SJCRH30 (cell line): ENCODE results near the gene RPS26. TPM values are rescaled to one million over a fixed set of nuclear protein-coding genes. Genes with fewer than 3 reads are reported as not detected.
"Not testable (repeated sequence)": the region's sequence is repeated elsewhere in the genome, so short reads cannot be mapped to it uniquely, and the experiment has no call there.

Source experiments
- DNase-seq, 2 experiments: peaks; one replicate each; pipeline ENCODE4 v3.0.0-alpha.2; 2015 to 2020
- H3K27ac ChIP-seq: fragments of 250-450 bp; sonication (Bioruptor Pico); 2 replicates; pipeline ENCODE4 v1.5.1; 2020; ENCODE audit warnings: mild to moderate bottlenecking, moderate library complexity
- H3K27me3 ChIP-seq: fragments of 250-450 bp; sonication (Bioruptor Pico); 2 replicates; pipeline ENCODE4 v1.5.1; 2020; ENCODE audit warnings: mild to moderate bottlenecking, moderate library complexity
- H3K36me3 ChIP-seq: fragments of 250-450 bp; sonication (Bioruptor Pico); 2 replicates; pipeline ENCODE4 v1.5.1; 2020; ENCODE audit warnings: mild to moderate bottlenecking, moderate library complexity
- H3K4me1 ChIP-seq: fragments of 250-450 bp; sonication (Bioruptor Pico); 2 replicates; pipeline ENCODE4 v1.5.1; 2020; ENCODE audit warnings: mild to moderate bottlenecking, moderate library complexity
- H3K4me3 ChIP-seq: fragments of 250-450 bp; sonication (Bioruptor Pico); 2 replicates; pipeline ENCODE4 v1.5.1; 2020; ENCODE audit warnings: mild to moderate bottlenecking, moderate library complexity
- H3K9me3 ChIP-seq: fragments of 250-450 bp; sonication (Bioruptor Pico); replicated peaks from 2 replicates; pipeline ENCODE4 v1.5.1; 2020; ENCODE audit warnings: mild to moderate bottlenecking, moderate library complexity
- total RNA-seq: library from RNA; depleted of rRNA; stranded (reverse); fragments of >200 nt; shearing (Covaris generic); gene quantifications from 2 replicates; pipeline ENCODE4 v1.2.3, GENCODE V29; 2014; rRNA removed

Gene RPS26
- total RNA-seq: 229 and 271 TPM in 2 replicates

- H3K4me1 ChIP-seq: peaks cover 6% of the 10 kb centered on the region; the same call in 1 of the 2 replicates
- H3K4me3 ChIP-seq: peak within 1 kb of the TSS; percentile 89
- peak within 1 kb of the TSS; percentile 94 for H3K27ac ChIP-seq
- H3K27me3 ChIP-seq: no peaks in the 10 kb centered on the region
- DNase-seq: peak; percentile 98 to 99
- H3K9me3 ChIP-seq: no peaks in the 10 kb centered on the region
- H3K36me3 ChIP-seq: peaks cover 27% of the 10 kb centered on the region
Measured at GRCh38 chr12:56041552-56042429, at the start of gene RPS26. Gene RPS26, plus strand, starts transcription at chr12:56041918. Its CDS starts 249 bp downstream, at chr12:56042167.

DNA sequence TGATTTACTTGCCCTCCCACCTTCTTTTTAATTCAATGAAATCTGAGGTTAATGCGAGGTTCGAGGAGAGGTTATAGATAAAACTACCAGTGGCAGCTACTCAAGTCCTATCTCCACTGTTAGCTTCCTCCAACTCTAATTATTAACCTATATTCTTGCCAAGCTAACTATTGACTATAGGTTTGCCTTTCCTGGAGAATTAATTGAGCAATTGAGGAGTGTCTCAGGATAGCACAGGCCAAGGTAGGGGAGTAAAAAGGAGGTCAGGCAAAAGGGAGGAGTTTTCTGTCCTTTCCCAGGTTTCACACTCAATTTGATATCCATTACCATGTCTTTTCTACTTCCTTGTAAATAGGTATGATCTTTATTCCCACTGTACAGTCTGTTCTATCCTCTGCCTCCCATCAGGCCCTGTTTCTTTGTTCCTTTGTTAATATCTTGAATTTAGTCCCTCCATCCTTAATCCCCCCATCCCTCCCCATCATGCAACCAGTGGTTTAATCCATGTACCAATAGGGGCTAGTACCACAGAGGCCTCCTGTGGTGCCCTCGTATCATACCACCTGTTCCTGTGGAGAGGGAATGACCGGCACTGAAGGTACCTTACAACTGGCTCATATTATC is 48.4 kb upstream of the RPS26 start:
- Histone ChIP-seq H3K27me3 (no peaks in the 10 kb centered on the region), H3K4me3 (no peak overlapping the region), H3K36me3 (peaks cover 30% of the 10 kb centered on the region), H3K4me1 (no peaks in the 10 kb centered on the region), H3K9me3 (no peaks in the 10 kb centered on the region), H3K27ac (no peak overlapping the region)
- no peak for DNase-seq

- H3K27ac ChIP-seq: no peak overlapping the region
- no peaks in the 10 kb centered on the region for H3K27me3 ChIP-seq
- H3K9me3 ChIP-seq: no peaks in the 10 kb centered on the region
- H3K4me1 ChIP-seq: no peaks in the 10 kb centered on the region
- H3K4me3 ChIP-seq: no peak overlapping the region
- peaks cover 19% of the 10 kb centered on the region for H3K36me3 ChIP-seq
- no peak for DNase-seq
Measured at GRCh38 chr12:55995366-55995765, 46.4 kb upstream of the RPS26 start.

DNA sequence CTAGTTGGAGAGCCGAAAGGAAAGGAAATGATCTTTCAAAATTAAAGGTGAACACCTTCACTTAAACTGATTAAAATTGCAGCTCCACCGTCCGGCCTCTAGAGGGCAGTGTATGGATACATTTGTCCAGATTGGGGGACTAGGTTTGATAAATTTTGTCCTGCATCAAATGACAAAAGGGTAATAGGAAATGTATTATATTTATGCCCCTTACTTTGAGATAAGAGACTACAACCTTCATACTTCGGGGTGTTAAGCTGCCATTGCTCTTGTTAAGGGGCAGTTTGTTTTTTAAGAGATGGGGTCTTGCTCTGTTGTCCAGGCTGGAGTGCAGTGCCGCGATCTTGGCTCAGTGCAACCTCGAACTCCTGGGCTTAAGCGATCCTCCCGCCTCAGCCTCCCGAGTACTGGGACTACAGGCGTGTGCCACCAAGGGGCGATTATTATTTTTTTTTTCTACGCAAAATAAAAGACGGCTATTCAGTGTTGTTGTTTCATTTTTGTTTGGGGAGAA is 45.5 kb upstream of the RPS26 start:
- Histone ChIP-seq H3K27me3 (no peaks in the 10 kb centered on the region), H3K4me1 (no peaks in the 10 kb centered on the region), H3K36me3 (peaks cover 10% of the 10 kb centered on the region), H3K9me3 (no peaks in the 10 kb centered on the region), H3K27ac (no peak overlapping the region), H3K4me3 (peak overlapping the region; percentile 59)
- DNase-seq: peak; percentile 31 to 77

GRCh38 chr12:55996715-55997534 is 44.8 kb upstream of the RPS26 start, which contains the start of gene SUOX:
Gene SUOX, plus strand, starts transcription at chr12:55997276. Its CDS starts 4,946 bp downstream, at chr12:56002222.
- peaks cover 8% of the 10 kb centered on the region; the same call in 1 of the 2 replicates for H3K36me3 ChIP-seq
- peak; percentile 94 to 95 for DNase-seq
- no peaks in the 10 kb centered on the region for H3K4me1 ChIP-seq
- H3K4me3 ChIP-seq: peak within 1 kb of the TSS; percentile 59
- no peak within 1 kb of the TSS for H3K27ac ChIP-seq
- H3K27me3 ChIP-seq: no peaks in the 10 kb centered on the region
- no peaks in the 10 kb centered on the region for H3K9me3 ChIP-seq

DNA sequence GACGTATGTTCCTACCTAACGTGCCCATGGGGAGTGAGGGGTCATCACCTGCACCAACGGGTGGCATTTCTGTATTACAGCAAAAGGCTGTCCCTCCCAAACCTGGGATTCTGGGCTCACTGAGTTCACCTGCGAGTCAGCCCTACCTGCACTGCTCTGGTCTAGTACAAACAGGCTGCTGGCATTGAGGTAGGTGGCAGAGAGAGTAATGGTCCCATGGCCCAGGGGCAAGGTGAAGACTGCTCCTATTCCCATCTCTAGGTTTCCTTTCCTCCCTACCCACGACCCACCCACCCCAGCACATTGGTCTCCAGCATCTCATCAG is 44.2 kb upstream of the RPS26 start:
- peak overlapping the region; percentile 59 for H3K4me3 ChIP-seq
- no peaks in the 10 kb centered on the region for H3K9me3 ChIP-seq
- no peak for DNase-seq
- no peaks in the 10 kb centered on the region for H3K4me1 ChIP-seq
- no peaks in the 10 kb centered on the region for H3K27me3 ChIP-seq
- H3K27ac ChIP-seq: no peak overlapping the region
- H3K36me3 ChIP-seq: peaks cover 4% of the 10 kb centered on the region; the same call in 1 of the 2 replicates

DNA sequence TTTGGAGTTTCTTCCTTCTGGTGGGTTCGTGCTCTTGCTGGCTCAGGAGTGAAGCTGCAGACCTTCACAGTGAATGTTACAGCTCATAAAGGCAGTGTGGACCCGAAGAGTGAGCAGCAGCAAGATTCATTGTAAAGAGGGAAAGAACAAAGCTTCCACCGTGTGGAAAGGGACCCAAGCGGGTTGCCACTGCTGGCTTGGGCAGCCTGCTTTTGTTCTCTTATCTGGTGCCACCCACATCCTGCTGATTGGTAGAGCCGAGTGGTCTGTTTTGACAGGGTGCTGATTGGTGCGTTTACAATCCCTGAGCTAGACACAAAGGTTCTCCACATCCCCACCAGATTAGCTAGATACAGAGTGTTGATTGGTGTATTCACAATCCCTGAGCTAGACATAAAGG is 42.2 kb upstream of the RPS26 start:
- H3K27ac ChIP-seq, H3K4me3 ChIP-seq, H3K9me3 ChIP-seq, H3K27me3 ChIP-seq, H3K4me1 ChIP-seq, H3K36me3 ChIP-seq, DNase-seq: not testable (repeated sequence)

DNA sequence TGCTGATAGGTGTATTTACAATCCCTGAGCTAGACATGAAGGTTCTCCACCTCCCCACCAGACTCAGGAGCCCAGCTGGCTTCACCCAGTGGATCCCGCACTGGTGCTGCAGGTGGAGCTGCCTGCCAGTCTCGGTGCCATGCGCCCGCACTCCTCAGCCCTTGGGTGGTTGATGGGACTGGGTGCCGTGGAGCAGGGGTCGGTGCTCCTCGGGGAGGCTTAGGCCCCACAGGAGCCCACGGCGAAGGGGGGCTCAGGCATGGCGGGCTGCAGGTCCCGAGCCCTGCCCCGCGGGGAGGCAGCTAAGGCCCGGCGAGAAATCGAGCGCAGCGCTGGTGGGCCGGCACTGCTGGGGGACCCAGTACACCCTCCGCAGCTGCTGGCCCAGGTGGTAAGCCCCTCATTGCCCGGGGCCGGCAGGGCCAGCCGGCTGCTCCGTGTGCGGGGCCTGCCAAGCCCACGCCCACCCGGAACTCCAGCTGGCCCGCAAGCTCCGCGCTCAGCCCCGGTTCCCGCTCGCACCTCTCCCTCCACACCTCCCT is 41.6 kb upstream of the RPS26 start:
- H3K9me3 ChIP-seq, H3K27me3 ChIP-seq, H3K4me1 ChIP-seq, H3K4me3 ChIP-seq, DNase-seq, H3K27ac ChIP-seq, H3K36me3 ChIP-seq: not testable (repeated sequence)

DNA sequence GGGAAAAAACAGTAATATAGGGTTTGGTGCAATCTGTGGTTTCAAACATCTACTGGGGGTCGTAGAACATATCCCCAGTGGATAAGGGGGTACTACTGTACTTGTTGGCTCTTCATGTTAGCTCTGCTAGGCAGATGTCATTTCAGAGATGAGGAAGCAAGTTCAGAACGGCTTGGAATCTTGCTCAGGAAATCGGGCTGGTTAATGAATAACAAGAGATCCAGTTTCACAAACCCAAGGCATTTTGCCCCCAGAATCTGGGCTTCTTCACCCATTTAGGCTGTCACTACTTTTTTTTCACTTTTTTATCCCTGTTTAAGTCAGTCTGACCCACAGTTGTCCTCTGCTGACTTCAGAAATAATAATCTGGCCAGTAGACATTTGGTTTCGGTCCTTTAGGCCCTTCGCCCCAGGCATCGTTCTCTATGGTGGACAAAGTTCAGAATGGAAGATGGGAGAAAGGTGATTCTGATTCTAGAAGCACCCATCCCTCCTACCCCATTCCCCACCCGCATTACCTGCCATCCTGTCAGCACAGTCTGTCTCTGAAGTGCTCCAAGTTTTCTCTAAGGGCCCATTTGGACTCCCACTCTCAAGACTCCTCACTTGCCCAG is 40.1 kb upstream of the RPS26 start:
- Histone ChIP-seq H3K27me3 (no peaks in the 10 kb centered on the region), H3K9me3 (no peaks in the 10 kb centered on the region), H3K27ac (no peak overlapping the region), H3K4me3 (no peak overlapping the region), H3K36me3 (no peaks in the 10 kb centered on the region; the same call in 1 of the 2 replicates), H3K4me1 (no peaks in the 10 kb centered on the region)
- no peak for DNase-seq

- H3K4me3 ChIP-seq, H3K27me3 ChIP-seq, H3K9me3 ChIP-seq, H3K4me1 ChIP-seq, DNase-seq, H3K36me3 ChIP-seq, H3K27ac ChIP-seq: not testable (repeated sequence)
Measured at GRCh38 chr12:56003376-56003775, 38.3 kb upstream of the RPS26 start.

DNA sequence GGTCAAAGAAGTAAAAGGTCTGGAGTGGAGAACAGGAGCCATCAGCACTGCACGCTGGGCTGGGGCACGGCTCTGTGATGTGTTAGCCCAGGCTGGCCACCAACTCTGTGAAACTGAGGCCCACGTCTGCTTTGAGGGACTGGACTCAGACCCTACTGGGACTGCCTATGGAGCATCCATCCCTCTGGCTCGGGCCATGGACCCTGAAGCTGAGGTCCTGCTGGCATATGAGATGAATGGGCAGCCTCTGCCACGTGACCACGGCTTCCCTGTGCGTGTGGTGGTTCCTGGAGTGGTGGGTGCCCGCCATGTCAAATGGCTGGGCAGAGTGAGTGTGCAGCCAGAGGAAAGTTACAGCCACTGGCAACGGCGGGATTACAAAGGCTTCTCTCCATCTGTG is 37.5 kb upstream of the RPS26 start:
- DNase-seq: no peak
- Histone ChIP-seq H3K27me3 (no peaks in the 10 kb centered on the region), H3K36me3 (no peaks in the 10 kb centered on the region; the same call in 1 of the 2 replicates), H3K4me3 (no peak overlapping the region), H3K27ac (no peak overlapping the region), H3K4me1 (no peaks in the 10 kb centered on the region), H3K9me3 (no peaks in the 10 kb centered on the region)

DNA sequence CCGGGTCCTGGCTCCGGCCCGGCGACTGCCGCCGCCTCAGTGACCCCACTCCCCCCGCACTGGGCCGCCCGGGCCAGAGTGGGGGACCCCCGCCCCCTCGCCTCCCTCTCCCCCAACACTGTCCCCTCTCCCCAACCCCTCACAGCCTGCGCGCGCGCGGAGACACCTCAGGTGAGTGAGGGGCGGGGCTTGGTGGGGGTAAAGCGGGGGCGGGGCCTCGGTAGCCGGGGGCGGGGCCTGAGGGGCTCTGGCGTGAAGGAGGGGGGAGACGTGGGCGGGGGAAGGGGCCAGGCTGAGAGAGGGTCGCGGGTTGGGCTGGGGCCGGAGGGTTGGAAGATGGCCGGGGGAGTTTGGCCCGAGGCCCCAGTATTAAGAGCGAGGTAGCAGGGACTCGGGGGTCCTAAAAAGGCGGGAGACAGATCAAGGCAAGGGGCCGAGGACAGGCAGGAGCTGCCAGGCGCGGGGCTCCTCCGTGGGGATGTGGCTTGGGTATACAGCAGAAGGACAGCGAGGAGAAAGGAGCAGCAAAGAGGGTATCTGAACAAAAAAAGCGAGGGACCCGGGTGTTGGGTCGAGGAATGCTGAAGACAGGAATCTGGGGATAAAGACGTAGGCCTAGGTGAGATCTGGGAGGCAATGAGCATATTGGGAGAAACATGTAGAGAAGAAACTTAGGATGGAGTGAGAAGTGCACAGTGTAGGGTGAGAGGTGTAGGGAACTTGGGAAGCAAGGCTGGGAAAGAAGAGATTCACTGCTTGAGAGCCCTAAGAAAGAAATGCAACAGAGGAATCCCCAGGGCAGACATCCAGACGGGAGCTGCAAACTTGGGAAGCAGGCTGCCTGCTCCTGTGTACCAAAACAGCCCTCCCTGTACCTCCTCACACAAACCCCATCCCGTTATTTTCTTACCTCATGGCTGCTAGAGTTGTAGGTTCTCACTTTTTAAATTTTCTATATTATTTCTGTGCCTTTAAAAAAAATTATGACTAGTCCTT is 33.9 kb upstream of the RPS26 start:
- H3K4me1 ChIP-seq: no peaks in the 10 kb centered on the region
- no peaks in the 10 kb centered on the region for H3K27me3 ChIP-seq
- H3K9me3 ChIP-seq: no peaks in the 10 kb centered on the region
- H3K4me3 ChIP-seq: peak overlapping the region; percentile 58
- peak; percentile 60 to 64 for DNase-seq
- H3K36me3 ChIP-seq: no peaks in the 10 kb centered on the region
- peak overlapping the region; percentile 33; the same call in 1 of the 2 replicates for H3K27ac ChIP-seq

- H3K9me3 ChIP-seq: no peaks in the 10 kb centered on the region
- H3K27me3 ChIP-seq: no peaks in the 10 kb centered on the region
- no peak overlapping the region for H3K27ac ChIP-seq
- no peak for DNase-seq
- H3K4me1 ChIP-seq: no peaks in the 10 kb centered on the region
- H3K4me3 ChIP-seq: no peak overlapping the region
- H3K36me3 ChIP-seq: no peaks in the 10 kb centered on the region
Measured at GRCh38 chr12:56010111-56010570, 31.6 kb upstream of the RPS26 start.
